Hematopoietic multipotent progenitor cell treated with erythropoietin and hydrocortisone succinate and interleukin-3 and kit ligand, for 17 days (in vitro differentiated cells): ENCODE data around the gene TMEM30B.

ENCODE experiments used
- DNase-seq: peaks from one replicate; pipeline ENCODE4 v3.0.0-alpha.2; 2015; ENCODE audit warnings: low spot score

The TMEM30B gene

DNA sequence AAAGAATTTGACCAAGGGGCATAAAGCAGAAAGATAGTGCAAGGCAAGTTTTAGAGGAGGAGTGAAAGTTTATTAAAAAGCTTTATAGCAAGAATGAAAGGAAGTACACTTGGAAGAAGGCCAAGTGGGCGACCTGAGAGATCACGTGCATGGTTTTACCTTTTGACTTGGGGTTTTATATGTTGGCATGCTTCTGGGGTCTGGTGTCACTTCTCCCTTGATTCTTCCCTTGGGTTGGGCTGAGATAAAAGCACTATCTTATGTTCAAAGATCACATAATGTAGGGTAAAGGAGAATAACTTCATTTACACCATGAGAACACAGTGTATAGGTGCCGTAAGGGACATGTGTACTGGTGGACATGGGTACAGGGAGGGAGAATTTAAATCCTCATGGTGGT is 17.7 kb upstream of the TMEM30B start:
- DNase-seq = no peak

GRCh38 chr14:61297581-61297980 is 16.4 kb upstream of the TMEM30B start:
- no peak for DNase-seq

DNA sequence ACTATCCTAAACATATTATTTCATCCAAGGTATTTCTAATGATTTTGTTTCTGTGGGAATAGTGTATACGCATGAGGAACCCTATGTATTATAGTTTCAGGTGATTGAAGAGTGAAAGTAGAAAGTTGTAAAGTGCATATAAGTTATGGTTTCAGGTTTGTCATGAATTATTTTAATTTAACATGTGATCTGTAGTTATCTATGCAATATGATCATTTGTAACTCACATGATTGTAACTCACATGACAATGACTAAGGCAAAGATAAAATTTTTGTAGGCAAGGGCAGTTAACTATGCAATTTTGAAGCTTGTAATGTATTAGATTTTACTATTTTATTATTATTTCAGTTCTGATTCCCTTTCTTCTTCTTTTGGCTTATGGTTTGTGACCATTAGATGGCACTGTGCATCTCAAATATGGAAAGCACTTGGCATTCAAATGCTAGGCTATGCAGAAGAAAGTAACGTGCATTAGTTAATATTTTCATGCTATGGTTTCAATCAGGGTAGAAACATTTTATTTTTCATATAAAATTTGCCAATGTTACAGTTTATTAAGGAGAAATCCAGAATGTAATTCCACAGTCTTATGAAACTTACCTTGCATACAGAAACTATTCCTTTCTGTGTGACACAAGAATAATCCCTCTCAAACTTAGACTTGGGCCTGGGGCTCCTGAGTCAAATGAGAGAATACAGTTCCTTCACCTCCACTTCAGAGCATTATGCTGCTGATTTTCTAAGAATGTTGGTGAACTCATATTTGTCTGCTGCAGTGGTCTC is 15.8 kb upstream of the TMEM30B start:
- DNase-seq = no peak

GRCh38 chr14:61296151-61296550 is 15.0 kb upstream of the TMEM30B start:
- DNase-seq = no peak

- no peak for DNase-seq
Measured at GRCh38 chr14:61290701-61291100, 9.6 kb upstream of the TMEM30B start.

- DNase-seq = no peak
Measured at GRCh38 chr14:61288720-61289119, 7.6 kb upstream of the TMEM30B start.

DNA sequence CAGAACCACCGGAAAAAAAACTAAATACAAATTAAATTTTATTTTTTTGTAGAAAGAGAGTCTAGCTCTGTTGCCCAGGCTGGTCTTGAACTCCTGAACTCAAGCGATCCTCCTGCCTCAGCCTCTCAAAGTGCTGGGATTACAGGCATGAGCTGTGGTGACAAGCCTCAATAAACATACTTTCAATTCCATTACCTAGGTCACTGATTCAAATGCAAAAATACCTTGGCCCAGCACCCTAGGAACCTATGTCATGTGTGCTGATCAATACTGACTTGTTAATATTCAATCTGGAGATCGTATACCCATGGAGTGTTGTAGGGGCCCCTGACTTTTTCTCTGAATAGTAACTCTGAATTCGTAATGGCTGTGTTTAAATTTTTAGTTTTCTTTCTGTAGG is 7.1 kb upstream of the TMEM30B start:
- DNase-seq = no peak

DNA sequence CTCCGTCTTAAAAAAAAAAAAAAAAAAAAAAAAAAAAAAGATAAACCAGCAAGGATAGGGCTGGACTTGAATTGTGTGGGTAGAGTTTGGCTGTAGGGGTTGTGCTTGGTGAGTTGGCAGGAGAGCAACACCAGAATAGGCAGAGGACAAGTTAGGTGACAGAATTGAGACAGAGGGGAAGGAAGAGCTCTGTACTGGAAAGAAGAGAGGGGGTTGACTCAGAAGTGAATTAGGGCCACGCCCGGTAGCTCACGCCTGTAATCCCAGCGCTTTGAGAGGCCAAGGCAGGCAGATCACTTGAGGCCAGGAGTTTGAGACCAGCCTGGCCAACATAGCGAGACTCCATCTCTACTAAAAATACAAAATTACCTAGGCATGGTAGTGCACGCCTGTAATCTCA is 6.1 kb upstream of the TMEM30B start:
- DNase-seq = no peak

DNA sequence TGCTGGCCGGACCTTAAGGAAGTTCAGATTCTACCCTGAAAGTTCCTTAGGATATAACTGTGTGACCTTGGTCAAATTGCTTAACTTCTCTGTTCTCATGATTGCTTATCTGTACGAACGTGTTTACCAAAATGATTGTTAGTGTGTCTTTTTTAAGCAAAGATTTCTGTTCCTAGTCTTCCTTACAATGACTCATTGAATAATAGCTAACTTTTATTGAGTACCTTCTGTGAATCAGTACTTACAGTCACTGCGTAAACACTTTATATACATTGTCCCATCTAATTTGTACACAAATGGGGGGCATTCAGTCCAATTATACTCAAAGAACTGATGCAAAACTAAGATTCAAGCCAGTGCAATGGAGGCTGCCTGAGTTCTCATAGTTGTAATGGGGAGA is 4.2 kb upstream of the TMEM30B start:
- DNase-seq = no peak

- DNase-seq = no peak
Measured at GRCh38 chr14:61284001-61284400, 2.9 kb upstream of the TMEM30B start.

GRCh38 chr14:61282746-61283145 is 1.6 kb upstream of the TMEM30B start:
- no peak for DNase-seq

- DNase-seq = no peak
Measured at GRCh38 chr14:61281948-61282275, 774 bp upstream of the TMEM30B start.

- no peak for DNase-seq
Measured at GRCh38 chr14:61280526-61281185, 482 bp downstream of the TMEM30B start.

DNA sequence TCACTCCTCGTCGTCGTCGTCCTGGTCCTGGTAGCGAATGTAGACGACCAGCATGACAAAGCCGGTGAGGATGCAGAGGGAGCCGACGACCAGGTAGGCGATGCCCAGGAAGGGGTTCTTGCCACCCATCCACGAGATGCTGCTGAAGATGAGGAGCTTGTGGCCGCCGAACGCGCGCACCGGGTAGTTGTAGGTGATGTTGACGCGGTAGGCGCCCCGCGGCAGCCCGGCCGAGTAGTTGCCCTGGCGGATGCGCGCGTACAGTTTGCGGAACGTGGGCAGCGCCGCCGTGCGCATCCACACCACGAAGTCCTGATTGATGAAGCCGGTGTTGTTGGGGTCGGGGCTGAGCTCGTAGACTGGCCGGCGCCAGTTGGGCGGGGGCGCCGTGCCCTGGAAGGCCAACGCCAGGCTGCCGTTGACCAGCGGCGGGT is 1.0 kb downstream of the TMEM30B start:
- no peak for DNase-seq

DNA sequence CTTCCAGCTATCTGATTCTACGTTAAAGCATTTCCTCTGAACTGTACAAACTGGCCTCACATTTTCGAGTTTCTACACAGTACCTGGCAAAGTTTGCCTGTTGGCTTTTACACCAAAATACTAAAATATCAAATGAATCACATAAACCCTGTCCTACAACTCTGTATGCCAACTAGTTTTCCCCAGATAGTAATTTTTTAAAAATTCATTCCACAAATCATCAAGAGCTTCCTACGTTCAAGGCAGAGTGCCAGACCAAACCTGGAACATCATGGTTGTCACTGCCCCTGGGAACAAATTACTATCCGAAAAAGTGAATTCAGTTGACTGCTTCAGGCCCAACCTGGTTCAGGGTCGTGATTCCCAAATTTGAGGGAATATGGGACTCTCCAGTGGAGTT is 2.1 kb downstream of the TMEM30B start:
- DNase-seq = no peak

- DNase-seq = no peak
Measured at GRCh38 chr14:61277784-61278183, 3.4 kb downstream of the TMEM30B start.

GRCh38 chr14:61277232-61277631 is 3.9 kb downstream of the TMEM30B start:
- no peak for DNase-seq

DNA sequence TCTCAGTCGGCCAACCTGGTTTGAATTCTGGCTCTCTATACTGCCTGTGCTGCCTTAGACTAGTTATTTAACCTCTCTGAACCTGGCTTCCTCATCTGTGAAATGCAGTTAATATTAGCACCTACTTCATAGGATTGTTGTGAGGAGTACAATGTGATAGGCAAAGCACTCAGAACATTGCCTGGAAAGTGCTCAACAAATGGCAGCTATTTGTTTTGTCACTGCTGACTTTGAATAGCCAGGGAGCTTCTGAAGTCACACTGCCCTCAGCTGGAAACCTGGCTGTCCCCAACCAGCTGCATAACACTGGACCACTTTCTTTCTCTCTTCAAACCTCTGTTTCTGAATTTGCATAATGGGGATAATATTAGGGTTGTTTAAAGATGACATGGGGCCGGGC is 9.6 kb downstream of the TMEM30B start:
- no peak for DNase-seq

GRCh38 chr14:61270714-61271113 is 10.4 kb downstream of the TMEM30B start:
- no peak for DNase-seq

DNA sequence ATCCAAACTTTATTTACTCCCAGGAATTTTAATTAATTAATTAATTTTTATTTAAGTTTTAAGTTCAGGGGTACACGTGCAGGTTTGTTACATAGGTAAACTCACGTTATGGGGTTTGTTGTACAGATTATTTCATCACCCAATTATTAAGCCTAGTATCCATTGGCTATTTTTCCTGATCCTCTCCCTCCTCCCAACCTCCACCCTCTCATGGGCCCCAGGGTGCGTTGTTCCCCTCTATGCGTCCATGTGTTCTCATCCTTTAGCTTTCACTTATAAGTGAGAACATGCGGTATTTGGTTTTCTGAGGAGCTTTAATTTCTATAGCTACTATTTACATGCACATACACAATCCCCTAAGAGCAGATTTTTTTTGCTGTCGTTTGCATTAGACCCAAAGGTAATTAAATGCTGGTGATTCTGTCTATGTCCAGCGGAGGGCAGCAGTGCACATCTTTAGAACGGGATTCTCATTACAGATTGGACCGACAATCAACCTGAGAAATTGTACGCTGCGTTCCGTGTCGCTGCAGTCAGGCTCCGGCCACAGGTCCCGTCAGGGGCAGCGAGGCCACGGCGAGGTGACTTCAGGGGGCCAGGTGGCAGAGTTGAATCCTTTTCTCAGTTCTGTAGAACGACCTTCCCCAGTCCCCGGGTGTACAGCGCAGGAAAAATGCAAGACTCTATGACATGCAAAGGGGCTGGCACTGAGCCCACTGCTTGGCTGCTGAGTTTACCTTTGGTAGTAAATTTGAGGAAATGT is 11.6 kb downstream of the TMEM30B start:
- DNase-seq = peak; percentile 18

GRCh38 chr14:61268812-61269211 is 12.3 kb downstream of the TMEM30B start:
- DNase-seq = no peak

DNA sequence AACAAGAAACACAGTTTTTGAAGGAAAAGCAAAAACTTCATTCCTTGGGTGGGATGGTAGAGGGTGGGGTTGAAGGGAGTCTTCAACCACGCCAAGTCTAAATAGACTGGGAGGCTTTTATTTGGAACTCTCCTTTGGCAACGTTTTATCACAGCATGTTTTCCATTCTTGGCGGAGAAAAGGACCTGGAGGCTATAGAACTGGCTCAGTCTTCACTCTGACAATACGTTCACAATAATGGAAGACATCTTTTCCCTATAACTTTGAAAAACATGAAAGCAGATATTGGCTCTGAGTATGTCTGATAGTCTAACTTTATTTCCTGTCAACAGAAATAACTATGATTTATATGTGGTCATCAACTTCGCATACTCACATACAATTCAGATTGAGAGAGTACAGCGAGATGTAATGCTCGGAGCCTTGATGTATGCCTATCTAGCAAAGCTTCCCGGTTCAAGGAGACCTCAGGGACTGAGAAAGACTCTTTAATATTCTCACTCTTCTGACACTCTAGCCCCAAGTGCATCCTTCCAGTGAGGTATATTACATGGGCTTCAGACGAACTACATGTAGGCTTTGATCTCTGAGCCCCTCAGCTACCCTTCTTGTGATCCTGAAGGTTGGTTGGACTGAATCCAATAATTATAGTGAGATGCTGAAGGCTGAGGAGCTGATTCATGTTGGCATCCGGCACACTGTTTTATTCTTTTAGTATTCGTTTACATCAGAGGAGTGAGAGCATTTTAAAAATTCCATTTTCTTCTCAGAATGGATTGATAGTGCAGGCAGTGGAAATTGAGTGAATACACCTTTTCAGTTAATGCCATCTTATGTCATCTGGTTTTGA is 14.0 kb downstream of the TMEM30B start:
- no peak for DNase-seq
